HepG2 (cell line): ENCODE measurements around the gene CSNK2B. TPM values are rescaled to one million over a fixed set of nuclear protein-coding genes. Genes with fewer than 3 reads are reported as not detected.

ENCODE experiments used
- AKAP8 ChIP-seq: sonication (generic); formaldehyde crosslinking; IDR thresholded peaks from 2 replicates; pipeline ENCODE4 v1.5.1; 2020; ENCODE audit warnings: mild to moderate bottlenecking, missing genetic modification reagents
- CBX5 ChIP-seq: sonication (generic); formaldehyde crosslinking; IDR thresholded peaks from 2 replicates; pipeline ENCODE4 v1.4.0; 2020; ENCODE audit warnings: missing genetic modification reagents, borderline replicate concordance
- CENPT ChIP-seq: sonication (generic); formaldehyde crosslinking; IDR thresholded peaks from 2 replicates; pipeline ENCODE4 v1.8.0; 2022; ENCODE audit warnings: low read depth, mild to moderate bottlenecking, moderate library complexity, missing genetic modification reagents
- ESRRA ChIP-seq: sonication (generic); formaldehyde crosslinking; IDR thresholded peaks from 2 replicates; pipeline ENCODE4 v1.5.1; 2020; ENCODE audit warnings: mild to moderate bottlenecking, low read depth, missing genetic modification reagents
- GRHL1 ChIP-seq: sonication (generic); formaldehyde crosslinking; conservative IDR thresholded peaks from 2 replicates; pipeline ENCODE4 v1.8.0; 2022; ENCODE audit warnings: missing genetic modification reagents
- KDM2A ChIP-seq: sonication (generic); formaldehyde crosslinking; IDR thresholded peaks from 2 replicates; pipeline ENCODE4 v1.4.0; 2020; ENCODE audit warnings: low read depth, missing genetic modification reagents, borderline replicate concordance
- RARA ChIP-seq: IDR thresholded peaks from 2 replicates; pipeline ENCODE4 v1.6.1; 2016; ENCODE audit warnings: missing genetic modification reagents, missing compliant biosample characterization
- RNF219 ChIP-seq: sonication (generic); formaldehyde crosslinking; IDR thresholded peaks from 2 replicates; pipeline ENCODE4 v1.5.0; 2020; ENCODE audit warnings: mild to moderate bottlenecking, missing genetic modification reagents
- YY1 ChIP-seq: IDR thresholded peaks from 2 replicates; pipeline ENCODE4 v1.6.1; 2011; ENCODE audit warnings: low read length, low read depth, moderate library complexity, mild to moderate bottlenecking; ENCODE audit not compliant: insufficient read depth, insufficient replicate concordance
- ZNF160 ChIP-seq: sonication (generic); formaldehyde crosslinking; IDR thresholded peaks from 2 replicates; pipeline ENCODE4 v1.8.0; 2022; ENCODE audit warnings: mild to moderate bottlenecking, inconsistent platforms, missing genetic modification reagents
- ZNF282 ChIP-seq: fragments of 450-650 bp; IDR thresholded peaks from 2 replicates; pipeline ENCODE4 v1.6.1; 2018; ENCODE audit not compliant: partially characterized antibody
- ZNF30 ChIP-seq: sonication (generic); formaldehyde crosslinking; IDR thresholded peaks from 2 replicates; pipeline ENCODE4 v1.5.0; 2020; ENCODE audit warnings: mild to moderate bottlenecking, missing genetic modification reagents
- ZNF318 ChIP-seq: sonication (generic); formaldehyde crosslinking; IDR thresholded peaks from 2 replicates; pipeline ENCODE4 v1.4.0; 2020; ENCODE audit warnings: mild to moderate bottlenecking, missing genetic modification reagents
- ZNF710 ChIP-seq: sonication (generic); formaldehyde crosslinking; IDR thresholded peaks from 2 replicates; pipeline ENCODE4 v1.5.0; 2020; ENCODE audit warnings: mild to moderate bottlenecking, missing genetic modification reagents, borderline replicate concordance
- polyA plus RNA-seq, 8 experiments: library from polyadenylated mRNA; depleted of rRNA in 3 of 8; stranded (reverse) in 7 of 8; unstranded in 1 of 8; fragments of >200 nt; fragmentation: Illumina TruSeq in 4 of 8; extraction: Trizol in 4 of 8; gene quantifications; 2 replicates each; pipeline versions ENCODE4 v1.2.1 to v1.2.3, GENCODE V29; 2011 to 2016; ENCODE audit warnings: low read depth in 4 of 8, missing spikeins in 1 of 8, mixed read lengths in 1 of 8; ENCODE audit not compliant: insufficient read depth in 1 of 8
- total RNA-seq, 5 experiments: library from RNA; depleted of rRNA; stranded (reverse); fragments of >200 nt; fragmentation: Illumina TruSeq; extraction: Trizol; gene quantifications; 2 replicates each; pipeline ENCODE4 v1.2.3, GENCODE V29; 2016; ENCODE audit warnings: low read depth in 1 of 5

CSNK2B gene
- total and polyA plus RNA-seq, 2 of the 13 experiments (the other 11 are each of a cell fraction or from before 2014, with no cell fraction given), result 111 to 296 TPM

- TF ChIP-seq ZNF318 (CRISPR knock-in tag) (no peak), ZNF160 (CRISPR knock-in tag) (no peak), ZNF710 (CRISPR knock-in tag) (peak; percentile 26; the same call in 1 of the 2 replicates), YY1 (no peak), ZNF282 (no peak), RARA (CRISPR knock-in tag) (peak; percentile 38; the same call in 1 of the 2 replicates), ZNF30 (CRISPR knock-in tag) (peak; percentile 86; the same call in 1 of the 2 replicates), KDM2A (CRISPR knock-in tag) (0 out of 2 replicates have a peak, but pooled peaks have one; percentile 18), CENPT (no peak), RNF219 (CRISPR knock-in tag) (no peak), AKAP8 (CRISPR knock-in tag) (no peak), ESRRA (CRISPR knock-in tag) (0 out of 2 replicates have a peak, but pooled peaks have one; percentile 3), CBX5 (CRISPR knock-in tag) (peak; percentile 15), GRHL1 (no peak)
Observed at GRCh38 chr6:31651602-31652191, 14.2 kb upstream of the CSNK2B start (continued).
